ENCODE measurements around the gene RTN4.

Gene RTN4

DNA sequence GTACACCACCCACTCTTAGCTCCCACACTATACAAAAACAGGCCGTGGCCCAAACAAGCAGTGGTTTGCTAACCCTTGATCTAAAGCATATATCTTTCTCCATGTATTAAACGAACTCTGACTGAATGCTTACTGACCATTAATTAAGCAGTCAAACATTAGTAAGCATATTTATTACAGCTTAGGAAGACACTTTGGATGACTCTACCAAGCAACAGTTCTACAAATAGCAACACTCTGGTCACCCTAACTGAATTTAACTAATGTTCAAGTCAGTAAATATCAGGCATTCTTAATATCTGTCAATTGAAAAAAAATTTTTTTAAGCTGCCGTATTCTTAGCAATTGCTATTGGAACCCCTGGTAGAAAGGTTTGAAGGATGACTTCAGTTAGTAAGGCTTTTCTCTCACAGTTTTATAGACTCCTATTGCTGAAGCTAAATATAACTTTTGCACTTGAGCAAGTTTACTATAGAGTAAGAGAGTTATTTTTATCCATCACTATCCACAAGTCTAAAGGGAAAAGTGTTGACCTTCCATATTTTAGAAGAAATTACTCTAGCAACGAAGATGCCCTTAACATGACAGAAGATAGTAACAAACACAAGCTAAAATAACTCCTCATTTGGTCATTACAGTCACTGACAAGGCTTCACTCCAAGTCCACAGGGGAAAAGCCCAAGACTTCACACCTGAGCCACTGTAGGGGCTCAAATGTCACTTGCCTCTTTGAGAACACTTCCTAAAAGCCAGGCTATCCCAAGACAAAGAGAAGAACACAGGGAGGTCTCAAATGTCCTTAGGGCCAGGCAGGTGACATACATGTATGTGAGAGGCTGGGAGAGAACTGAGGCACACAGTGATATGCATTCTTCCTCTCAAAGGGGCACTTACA lies 74.4 kb downstream of the RTN4 start:
- DNase-seq: no peak

DNA sequence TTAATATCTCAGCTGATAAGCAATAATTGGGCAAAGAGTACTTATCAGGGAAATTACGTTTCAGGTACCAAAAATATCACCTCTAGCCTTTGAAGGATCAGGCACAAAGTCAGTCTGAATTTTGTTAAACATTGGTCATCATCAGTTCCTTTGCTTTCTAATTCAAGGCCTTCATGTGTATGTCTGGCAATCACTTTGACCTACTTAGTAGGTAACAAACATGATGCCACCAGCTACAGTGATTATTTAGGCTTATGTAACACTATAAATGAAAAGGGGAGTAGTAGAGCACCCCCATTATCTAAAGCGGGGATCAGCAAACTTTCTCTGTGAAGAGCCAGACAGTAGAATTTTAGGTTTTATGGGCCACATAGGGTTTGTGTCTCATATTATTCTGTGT lies 75.1 kb downstream of the RTN4 start:
- no peak for DNase-seq

DNA sequence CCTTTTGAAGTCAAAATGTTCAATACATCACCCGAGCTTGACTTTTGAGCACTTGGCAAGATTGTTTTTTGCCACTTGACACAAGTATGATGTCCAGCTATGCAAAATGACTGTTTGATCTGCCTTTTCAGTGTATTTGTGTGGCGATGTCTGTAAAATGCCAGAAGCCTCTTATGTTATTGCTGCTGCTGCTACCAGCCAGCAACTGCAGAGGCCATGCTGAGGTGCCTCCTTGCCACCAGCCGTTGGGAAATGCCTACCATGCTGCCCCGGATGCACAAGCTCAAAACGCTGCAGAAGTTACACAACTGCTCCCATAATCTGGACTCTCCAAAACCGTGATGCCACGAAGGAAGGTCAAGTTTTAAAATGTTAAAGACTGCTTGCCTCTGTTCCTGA lies 80.3 kb downstream of the RTN4 start:
- DNase-seq: no peak

DNA sequence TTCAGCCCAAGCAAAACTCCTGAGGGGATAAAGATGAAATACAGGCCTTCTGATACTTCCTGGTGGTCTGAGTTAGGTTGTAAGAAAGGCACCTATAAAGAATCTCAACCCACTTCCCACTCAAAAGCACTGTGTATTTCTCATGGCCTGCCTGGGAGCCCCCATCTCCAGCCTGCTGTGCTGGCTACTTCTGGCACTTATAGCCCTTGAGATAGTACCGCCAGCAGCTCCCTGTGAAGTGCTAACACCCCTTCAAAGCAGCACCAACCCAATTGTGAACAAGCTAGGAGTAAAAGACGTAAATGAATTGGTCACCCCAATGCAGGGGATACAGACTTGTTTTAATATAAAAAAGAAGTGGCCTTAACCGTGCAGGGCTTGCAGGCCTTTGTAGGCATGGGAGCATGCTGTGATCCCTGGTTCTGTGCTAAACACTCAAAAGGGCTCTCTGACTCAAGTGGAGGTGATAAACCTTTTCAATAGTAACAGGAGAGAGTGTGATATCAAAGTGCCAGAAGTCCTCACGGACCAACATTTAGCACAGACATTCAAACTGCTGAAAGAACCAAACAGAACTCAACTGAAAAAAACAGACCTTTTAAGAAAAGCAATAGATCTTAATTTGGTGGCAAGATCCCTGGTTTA lies 80.8 kb downstream of the RTN4 start:
- DNase-seq: no peak

DNA sequence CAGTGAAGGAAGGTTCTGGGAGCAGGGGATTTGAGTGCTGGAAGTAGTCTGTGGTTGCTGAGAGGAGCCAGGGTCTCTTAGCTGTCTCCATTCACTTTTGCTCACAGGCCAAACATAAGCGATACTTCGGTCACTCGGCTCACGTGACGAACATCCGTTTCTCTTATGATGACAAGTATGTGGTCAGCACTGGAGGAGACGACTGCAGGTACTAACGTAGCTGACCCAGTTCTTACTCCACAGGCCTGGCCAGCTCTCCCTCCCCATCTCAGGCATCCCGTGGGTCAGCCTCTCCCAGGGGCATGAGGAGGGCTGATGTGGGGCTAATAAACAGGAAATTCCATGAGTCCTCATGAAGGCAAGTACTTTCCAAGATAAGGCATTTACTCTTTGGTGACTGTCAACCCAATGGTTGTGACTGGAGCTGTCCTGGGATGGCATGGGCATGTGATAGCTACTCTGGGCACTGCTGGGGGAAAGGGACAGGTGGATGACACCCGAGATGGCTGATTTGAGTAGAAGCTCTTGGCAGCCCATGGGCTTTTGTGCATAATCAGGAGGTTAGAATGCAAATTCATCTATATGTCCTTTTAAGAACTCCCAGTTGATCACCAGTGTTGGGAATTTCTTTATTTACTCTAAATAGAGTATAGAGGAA lies 81.6 kb downstream of the RTN4 start:
- DNase-seq: no peak

DNA sequence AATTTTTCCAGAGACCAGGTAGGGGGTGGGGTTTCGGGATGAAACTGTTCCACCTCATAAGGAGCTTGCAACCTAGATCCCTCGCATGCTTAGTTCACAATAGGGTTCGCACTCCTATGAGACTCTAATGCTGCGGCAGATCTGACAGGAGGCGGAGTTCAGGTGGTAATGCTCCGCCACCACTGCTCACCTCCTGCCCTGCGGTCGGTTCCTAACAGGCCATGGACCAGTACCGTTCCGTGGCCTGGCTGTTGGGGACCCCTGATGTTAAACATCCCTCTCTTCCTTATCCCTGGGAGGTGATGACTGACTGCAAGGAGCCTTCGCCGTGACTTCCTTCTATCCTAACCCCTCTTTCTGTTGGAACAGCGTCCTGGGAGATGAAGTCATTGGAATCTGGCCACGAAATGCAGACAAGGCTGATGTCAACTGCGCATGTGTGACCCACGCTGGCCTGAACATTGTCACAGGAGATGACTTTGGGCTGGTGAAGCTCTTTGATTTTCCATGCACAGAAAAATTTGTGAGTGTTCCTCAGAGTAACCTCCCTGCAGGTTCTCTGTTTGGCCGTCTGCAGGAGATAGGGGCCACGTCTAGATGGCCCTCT lies 82.4 kb downstream of the RTN4 start:
- peak in 3 of 58 donors; percentile 17 to 53 (median 22) for DNase-seq

DNA sequence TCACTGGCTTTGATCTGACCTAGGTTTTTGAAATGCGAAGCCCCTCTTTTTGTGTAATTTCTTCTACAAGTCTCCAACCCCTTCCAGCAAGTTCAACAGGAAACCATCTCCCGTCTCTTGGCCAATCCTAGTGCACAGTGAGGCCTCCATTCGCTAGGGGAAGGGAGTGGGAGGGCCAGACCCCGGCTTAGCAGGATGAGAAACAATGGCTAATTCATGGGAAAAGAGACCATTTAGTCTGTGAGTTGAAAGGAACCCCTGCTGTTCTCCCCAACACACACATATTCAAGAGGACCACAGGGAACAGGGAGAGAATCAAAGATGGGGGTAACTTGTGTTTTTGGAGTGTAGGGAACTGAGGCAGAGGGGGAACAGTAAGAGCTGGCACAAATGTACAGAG lies 83.0 kb downstream of the RTN4 start:
- DNase-seq: peak in 4 of 58 donors; percentile 12 to 32 (median 19)

DNA sequence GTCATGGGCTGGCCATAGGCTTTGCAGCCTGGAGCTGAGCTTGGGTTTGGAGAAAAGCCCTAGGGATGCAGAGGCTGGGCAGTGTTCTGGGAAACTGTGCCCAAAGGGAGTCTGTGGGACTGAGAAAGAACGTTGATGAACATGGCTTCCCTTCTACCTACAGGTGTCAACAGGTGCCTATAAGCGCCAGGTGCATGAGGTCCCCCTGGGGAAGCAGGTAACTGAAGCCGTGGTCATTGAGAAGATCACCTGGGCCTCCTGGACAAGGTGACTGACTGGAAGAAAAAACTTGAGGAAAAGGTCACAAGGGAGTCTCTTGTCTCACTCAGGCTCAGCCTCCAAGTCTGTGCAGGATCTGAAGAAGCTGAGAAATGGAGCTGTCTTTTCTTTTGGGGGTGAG lies 83.4 kb downstream of the RTN4 start:
- DNase-seq: no peak

DNA sequence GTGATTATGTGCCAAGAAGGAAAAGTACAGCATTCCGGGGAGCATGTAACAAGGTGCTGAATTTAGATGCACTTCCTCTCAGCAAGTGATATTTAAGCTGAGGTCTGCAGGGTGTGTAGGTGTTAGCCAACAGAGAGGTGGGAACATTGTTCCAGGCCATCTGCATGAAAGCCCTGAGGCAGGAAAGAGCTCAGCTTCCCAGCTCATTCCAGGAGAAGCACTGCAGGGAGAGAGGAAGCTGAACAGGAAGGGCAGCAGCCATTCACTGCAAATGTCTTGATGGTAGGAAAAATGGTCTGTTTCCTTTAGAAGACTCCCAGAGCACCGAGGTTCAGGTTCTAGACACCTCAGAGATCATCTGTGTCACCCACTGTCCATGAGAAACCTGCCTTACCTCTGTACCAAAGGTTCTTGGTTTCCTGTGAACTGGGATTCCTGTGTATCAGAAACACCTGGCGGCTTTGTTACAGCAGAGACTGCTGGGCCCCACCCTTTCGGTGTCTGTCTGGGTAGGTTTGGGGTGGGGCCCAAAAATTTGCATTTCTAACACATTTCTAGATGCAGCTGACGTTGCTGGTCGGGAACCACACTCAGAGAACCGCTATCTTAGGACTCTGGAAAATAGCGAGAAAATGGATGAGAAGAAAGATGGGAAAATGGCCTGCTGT lies 84.0 kb downstream of the RTN4 start:
- DNase-seq: peak in 7 of 58 donors; percentile 15 to 64 (median 29)

DNA sequence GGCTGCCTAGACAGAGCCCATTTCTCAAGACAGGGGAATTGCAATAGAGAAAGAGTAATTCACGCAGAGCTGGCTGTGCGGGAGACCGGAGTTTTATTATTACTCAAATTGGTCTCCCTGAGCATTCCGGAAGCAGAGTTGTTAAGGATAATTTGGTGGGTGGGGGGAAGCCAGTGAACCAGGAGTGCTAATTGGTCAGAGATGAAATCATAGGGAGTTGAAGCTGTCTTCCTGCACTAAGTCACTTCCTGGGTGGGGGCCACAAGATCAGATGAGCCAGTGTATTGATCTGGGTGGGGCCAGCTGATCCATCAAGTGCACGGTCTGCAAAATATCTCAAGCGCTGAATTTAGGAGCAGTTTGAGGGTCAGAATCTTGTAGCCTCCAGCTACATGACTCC lies 84.8 kb downstream of the RTN4 start:
- no peak for DNase-seq

DNA sequence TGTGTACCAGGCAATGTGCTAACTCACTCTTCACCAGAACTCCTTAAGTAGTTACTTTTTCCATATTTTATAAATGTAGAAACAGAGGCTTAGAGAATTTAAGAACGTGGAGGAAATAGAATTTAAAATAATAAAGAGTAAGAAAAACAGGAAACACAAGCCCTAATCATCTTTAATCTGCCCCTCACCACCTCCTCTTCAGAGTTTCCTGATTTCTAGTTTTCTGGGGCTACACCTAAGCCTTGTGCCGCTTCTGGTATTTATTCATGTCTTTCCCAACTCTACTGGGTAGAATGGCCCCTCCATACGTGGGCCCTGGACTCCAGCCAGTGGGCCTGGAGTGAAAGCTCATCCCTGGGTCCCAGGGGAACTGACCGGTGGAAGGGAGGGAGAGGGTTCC lies 85.4 kb downstream of the RTN4 start:
- no peak for DNase-seq

DNA sequence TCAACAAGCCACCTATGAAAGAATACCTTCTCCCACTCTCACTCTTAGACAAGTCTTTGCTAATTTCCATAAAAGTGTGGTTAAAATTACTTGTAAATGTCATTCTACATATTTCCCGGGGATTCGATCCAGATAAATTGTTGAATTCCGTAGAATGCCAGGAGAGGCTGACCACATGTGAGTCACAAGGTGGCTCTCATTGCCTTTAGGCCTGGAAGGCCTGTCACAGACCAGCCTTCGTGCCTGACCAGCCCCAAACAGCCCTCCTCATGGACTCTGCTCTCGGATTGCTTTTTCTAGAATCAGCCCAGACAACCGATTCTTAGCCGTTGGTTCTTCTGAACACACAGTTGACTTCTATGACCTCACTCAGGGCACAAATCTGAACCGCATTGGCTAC lies 86.0 kb downstream of the RTN4 start:
- no peak for DNase-seq

DNA sequence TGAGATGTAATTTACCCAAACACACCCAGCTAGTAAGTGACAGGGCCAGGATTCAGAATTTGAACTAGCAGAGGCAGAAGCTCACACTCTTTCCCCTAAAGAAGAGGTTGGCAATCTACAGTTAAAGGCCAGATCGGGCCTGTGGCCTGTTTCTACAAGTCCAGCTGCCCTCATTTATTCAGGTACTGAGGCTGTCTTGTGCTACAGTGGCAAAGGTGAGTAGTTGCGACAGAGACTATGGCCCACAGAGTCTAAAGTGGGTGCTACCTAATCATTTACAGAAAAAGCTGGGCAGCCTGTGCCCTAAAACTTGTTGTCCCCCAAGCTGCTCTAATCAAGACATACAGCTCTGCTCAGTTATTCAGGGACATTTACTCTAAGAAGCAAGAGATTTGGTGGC lies 86.8 kb downstream of the RTN4 start:
- no peak for DNase-seq

DNA sequence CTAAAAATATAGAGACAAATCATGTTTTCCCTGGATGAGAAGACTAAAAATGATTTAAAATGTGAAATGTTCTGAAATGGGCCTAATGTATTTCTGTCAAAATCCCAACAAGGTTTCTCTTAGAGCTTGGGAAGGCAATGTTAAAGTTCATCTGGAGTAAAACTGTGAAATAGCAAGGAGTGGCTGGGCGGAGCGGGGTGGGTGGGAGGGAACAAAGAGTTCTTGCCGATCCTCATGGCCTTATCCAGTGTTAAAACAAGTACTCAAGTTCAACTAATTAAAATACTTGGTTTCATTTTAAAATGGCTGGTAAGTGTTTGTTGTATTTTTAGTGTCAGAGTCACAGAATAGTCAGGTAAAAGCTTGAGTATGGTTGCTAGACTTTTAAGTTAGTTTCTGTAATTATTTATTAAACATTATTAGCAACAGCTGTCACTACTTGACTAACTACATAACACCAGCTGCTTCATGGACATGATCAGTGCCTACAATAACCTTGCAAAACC lies 87.3 kb downstream of the RTN4 start:
- DNase-seq: no peak

DNA sequence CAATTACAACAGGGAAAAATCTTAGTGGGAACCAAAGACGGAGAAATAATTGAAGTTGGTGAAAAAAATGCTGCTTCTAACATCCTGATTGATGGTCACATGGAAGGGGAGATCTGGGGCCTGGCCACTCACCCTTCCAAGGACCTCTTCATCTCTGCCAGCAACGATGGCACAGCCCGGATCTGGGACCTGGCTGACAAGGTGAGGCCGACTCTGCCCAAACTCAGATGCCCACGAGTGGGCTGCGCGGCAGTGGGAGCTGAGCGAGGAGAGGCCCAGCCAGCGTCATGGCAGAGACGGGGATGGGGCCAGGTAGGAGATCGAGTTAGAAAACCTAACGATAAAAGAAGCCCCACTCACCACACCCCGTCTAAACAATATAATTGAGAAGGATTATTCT lies 87.7 kb downstream of the RTN4 start:
- no peak for DNase-seq

DNA sequence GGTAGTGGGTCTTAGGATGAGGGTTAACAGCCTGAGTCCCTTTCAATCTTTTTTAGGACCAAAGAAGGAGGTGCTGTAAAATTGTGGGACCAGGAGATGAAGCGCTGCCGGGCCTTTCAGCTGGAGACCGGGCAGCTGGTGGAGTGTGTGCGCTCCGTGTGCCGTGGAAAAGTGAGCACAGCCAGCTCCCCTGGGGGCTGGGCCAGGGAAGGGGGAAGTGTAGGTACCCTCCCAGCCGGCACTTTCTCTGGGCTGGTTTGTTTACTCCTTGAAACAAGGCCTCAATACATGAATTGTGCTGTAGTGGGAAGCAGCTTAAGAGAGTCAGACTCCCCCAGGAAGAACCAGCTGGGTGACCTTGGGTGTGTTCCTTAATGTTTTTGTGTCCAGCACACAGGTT lies 90.1 kb downstream of the RTN4 start:
- DNase-seq: no peak

DNA sequence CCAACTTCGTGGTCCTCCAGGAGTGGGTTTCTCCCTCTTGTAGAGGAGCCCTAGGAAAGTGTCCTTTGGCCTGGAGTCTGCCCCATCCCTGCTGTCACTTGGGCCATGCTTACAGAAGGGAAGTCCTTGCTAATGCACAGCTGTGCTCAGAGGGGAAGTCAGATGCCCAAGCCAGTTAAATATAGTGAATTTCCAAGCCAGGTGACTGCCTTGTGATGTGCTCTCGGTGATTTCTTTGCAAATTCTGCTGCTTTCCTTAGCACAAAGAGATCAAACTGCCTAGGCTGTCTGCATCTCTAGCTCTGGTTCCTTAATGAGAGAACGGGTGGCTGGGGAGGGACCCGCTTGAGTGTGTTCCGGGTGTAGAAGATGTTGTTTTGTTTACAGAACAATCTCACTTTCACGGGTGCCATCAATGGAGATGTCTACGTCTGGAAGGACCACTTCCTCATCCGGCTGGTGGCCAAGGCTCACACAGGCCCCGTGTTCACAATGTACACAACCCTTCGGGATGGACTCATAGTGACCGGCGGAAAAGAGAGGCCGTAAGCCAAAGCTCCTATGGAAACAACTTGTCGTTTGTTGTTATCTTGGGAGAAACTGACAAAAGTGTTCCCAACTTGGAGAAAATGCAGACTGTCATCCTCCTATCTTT lies 91.4 kb downstream of the RTN4 start:
- peak in 4 of 58 donors; percentile 12 to 25 (median 24) for DNase-seq

DNA sequence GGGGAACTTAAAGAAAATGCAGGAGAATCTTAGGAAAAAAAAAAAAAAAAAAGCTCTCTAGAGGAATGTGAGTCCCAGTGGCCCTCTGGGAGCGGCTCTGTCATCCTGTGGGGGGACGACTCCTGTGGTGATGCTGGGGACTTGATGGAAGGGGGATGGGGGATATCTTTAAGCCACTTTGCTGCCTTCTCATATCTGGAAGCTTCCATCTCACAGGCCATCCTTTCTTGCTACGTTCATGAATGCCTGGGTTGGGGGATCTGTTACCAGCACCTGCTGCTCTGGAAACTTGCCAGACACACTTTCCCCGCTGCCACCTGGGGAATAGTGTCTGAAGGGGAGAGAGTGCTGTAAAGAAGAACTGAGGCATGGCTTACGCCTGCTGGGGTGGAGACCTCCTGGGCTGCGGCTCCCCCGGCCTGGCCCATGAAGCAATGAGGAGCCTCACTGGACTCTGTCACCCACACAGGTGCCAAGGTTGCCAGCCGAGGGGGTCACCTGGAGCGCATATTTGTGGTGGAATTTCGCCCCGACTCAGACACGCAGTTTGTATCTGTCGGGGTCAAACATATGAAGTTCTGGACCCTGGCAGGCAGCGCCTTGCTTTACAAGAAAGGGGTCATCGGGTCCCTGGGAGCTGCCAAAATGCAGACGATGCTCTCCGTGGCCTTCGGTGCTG lies 92.8 kb downstream of the RTN4 start:
- DNase-seq: no peak

DNA sequence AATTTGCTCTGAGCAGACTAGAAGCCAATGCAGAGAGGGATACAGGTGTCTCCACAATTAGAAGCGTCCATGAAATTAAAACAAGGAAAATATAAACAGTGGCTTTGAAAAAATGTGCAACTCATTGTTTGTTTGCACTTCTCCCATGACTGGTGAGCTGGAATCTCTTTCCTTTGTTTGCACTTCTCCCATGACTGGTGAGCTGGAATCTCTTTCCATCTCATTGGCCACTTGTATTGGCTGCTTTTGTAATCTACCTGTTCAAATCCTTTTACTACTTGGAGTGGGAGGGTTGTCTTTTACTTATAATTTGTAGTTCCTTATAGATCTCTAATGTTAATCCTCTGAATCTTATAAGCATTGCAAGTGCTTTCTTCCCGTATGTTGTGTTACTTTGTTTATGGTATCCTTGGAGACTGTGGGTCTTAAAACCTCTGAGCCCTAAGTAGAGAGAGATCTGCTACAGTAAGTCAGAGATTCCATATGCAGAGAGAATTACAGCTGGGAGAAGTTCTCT lies 94.1 kb downstream of the RTN4 start:
- no peak for DNase-seq
